ENCODE data around the gene PCDHGA3. TPM values are rescaled to one million over a fixed set of nuclear protein-coding genes. Genes with fewer than 3 reads are reported as not detected.
A peak's percentile ranks its signal among the peaks of the same experiment; 100 is the strongest.
"Not testable (repeated sequence)": the region's sequence is repeated elsewhere in the genome, so short reads cannot be mapped to it uniquely, and the experiment has no call there.

The PCDHGA3 gene
- total RNA-seq, 1 donor from 2014 or later = 0.52 TPM

GRCh38 chr5:141319699-141320098, 23.9 kb upstream of the PCDHGA3 start:
- TF ChIP-seq CTCF (conservative IDR thresholded peaks at IDR 0.05; ENCODE audit: low read depth, low read length) = no peak
- no peak for DNase-seq (ENCODE audit: low read depth)

GRCh38 chr5:141320225-141321169, 23.1 kb upstream of the PCDHGA3 start, which contains the start of gene TAF7:
Gene TAF7 (minus strand): TSS chr5:141320784. CDS start chr5:141320044, 740 bp downstream.
- DNase-seq (ENCODE audit: low read depth) = peak; percentile 64
- peak; percentile 93 for TF ChIP-seq CTCF (conservative IDR thresholded peaks at IDR 0.05; ENCODE audit: low read depth, low read length)
- peak within 1 kb of the TSS; percentile 96 for H3K4me3 ChIP-seq (ENCODE audit: low read depth, low read length)

More at GRCh38 chr5:141319699-141320098, 23.9 kb upstream of the PCDHGA3 start:
- peak overlapping the region; percentile 96 for H3K4me3 ChIP-seq (ENCODE audit: low read depth, low read length)

GRCh38 chr5:141322261-141322660, 21.4 kb upstream of the PCDHGA3 start:
- H3K4me3 ChIP-seq (ENCODE audit: low read depth, low read length) = no peak overlapping the region
- no peak for TF ChIP-seq CTCF (conservative IDR thresholded peaks at IDR 0.05; ENCODE audit: low read depth, low read length)
- DNase-seq (ENCODE audit: low read depth) = no peak

- H3K4me3 ChIP-seq (ENCODE audit: low read depth, low read length) = peak overlapping the region; percentile 39
- TF ChIP-seq CTCF (conservative IDR thresholded peaks at IDR 0.05; ENCODE audit: low read depth, low read length) = peak; percentile 66
- DNase-seq (ENCODE audit: low read depth) = no peak
These were observed 17.4 kb upstream of the PCDHGA3 start for GRCh38 chr5:141326088-141326854.

GRCh38 chr5:141328231-141328630, 15.4 kb upstream of the PCDHGA3 start:
- TF ChIP-seq CTCF (conservative IDR thresholded peaks at IDR 0.05; ENCODE audit: low read depth, low read length) = no peak
- no peak for DNase-seq (ENCODE audit: low read depth)
- no peak overlapping the region for H3K4me3 ChIP-seq (ENCODE audit: low read depth, low read length)

- TF ChIP-seq CTCF (conservative IDR thresholded peaks at IDR 0.05; ENCODE audit: low read depth, low read length) = peak; percentile 53
- DNase-seq (ENCODE audit: low read depth) = no peak
- peak within 1 kb of the TSS; percentile 46 for H3K4me3 ChIP-seq (ENCODE audit: low read depth, low read length)
These were observed 13.1 kb upstream of the PCDHGA3 start, which contains the start of gene PCDHGA1 for GRCh38 chr5:141330299-141331080. Gene PCDHGA1 (plus strand): TSS chr5:141330514.

- not testable (repeated sequence) for DNase-seq (ENCODE audit: low read depth); H3K4me3 ChIP-seq (ENCODE audit: low read depth, low read length)
These were observed 11.1 kb upstream of the PCDHGA3 start for GRCh38 chr5:141332571-141332970.
